GM23338 (cell line): ENCODE results near the gene PCDHGA1. TPM values are rescaled to one million over a fixed set of nuclear protein-coding genes. Genes with fewer than 3 reads are reported as not detected.
"Not testable (repeated sequence)": the region's sequence is repeated elsewhere in the genome, so short reads cannot be mapped to it uniquely, and the experiment has no call there.

Experiments used
- ATAC-seq: fragments of 200-7000 bp; cut with Tn5 transposase; 3 replicates; pipeline ENCODE4 v1.9.1; 2020
- DNase-seq: peaks from one replicate; pipeline ENCODE4 v3.0.0-alpha.2; 2015; ENCODE audit warnings: low spot score
- H2AFZ ChIP-seq: fragments of 200-600 bp; sonication (generic); 2 replicates; pipeline ENCODE4 v1.8.0; 2016; ENCODE audit warnings: antibody characterized with exemption, mild to moderate bottlenecking, moderate library complexity
- H3F3A ChIP-seq: fragments of 200-600 bp; sonication (generic); replicated peaks from 2 replicates; pipeline ENCODE4 v1.8.0; 2017; ENCODE audit warnings: antibody characterized with exemption, mixed run types, low read depth
- H3K27ac ChIP-seq: fragments of 200-600 bp; sonication (generic); 2 replicates; pipeline ENCODE4 v1.6.1; 2016; ENCODE audit warnings: low read depth
- H3K27me3 ChIP-seq: fragments of 200-600 bp; sonication (generic); 2 replicates; pipeline ENCODE4 v1.8.0; 2016; ENCODE audit warnings: mild to moderate bottlenecking, mixed run types, moderate library complexity; ENCODE audit not compliant: insufficient read depth
- H3K36me3 ChIP-seq: fragments of 200-600 bp; sonication (generic); 2 replicates; pipeline ENCODE4 v1.8.0; 2016; ENCODE audit warnings: mild to moderate bottlenecking; ENCODE audit not compliant: insufficient read depth
- H3K4me1 ChIP-seq: fragments of 200-600 bp; sonication (generic); 2 replicates; pipeline ENCODE4 v1.8.0; 2016; ENCODE audit warnings: mild to moderate bottlenecking, moderate library complexity; ENCODE audit not compliant: insufficient read depth
- H3K4me2 ChIP-seq: fragments of 200-600 bp; sonication (generic); 2 replicates; pipeline ENCODE4 v1.7.1; 2017; ENCODE audit warnings: mixed run types
- H3K4me3 ChIP-seq: fragments of 200-600 bp; sonication (generic); 2 replicates; pipeline ENCODE4 v1.6.1; 2016; ENCODE audit warnings: mixed run types
- H3K79me2 ChIP-seq: fragments of 200-600 bp; sonication (generic); replicated peaks from 2 replicates; pipeline ENCODE4 v1.8.0; 2017; ENCODE audit warnings: mild to moderate bottlenecking; ENCODE audit not compliant: insufficient read depth
- H3K9me2 ChIP-seq: fragments of 200-600 bp; sonication (generic); 2 replicates; pipeline ENCODE4 v1.8.0; 2017; ENCODE audit not compliant: insufficient read depth
- H4K20me1 ChIP-seq: fragments of 200-600 bp; sonication (generic); replicated peaks from 2 replicates; pipeline ENCODE4 v1.8.0; 2017; ENCODE audit warnings: mild to moderate bottlenecking; ENCODE audit not compliant: insufficient read depth
- H3K27ac Mint-ChIP-seq: 2 replicates; pipeline ENCODE4 v1.8.0; 2020; ENCODE audit warnings: inconsistent platforms, mild to moderate bottlenecking, moderate library complexity, mixed read lengths
- H3K27me3 Mint-ChIP-seq: 3 replicates; pipeline ENCODE4 v1.8.0; 2022; ENCODE audit warnings: low read depth, mild to moderate bottlenecking, moderate library complexity, mixed read lengths, inconsistent platforms; ENCODE audit not compliant: insufficient read depth, poor library complexity
- H3K36me3 Mint-ChIP-seq: 3 replicates; pipeline ENCODE4 v1.8.0; 2021; ENCODE audit warnings: low read depth, mild to moderate bottlenecking, inconsistent platforms, moderate library complexity, mixed read lengths
- H3K4me1 Mint-ChIP-seq: 3 replicates; pipeline ENCODE4 v1.8.0; 2020; ENCODE audit warnings: mild to moderate bottlenecking, inconsistent platforms, mixed read lengths
- H3K4me3 Mint-ChIP-seq: 3 replicates; pipeline ENCODE4 v1.8.0; 2021; ENCODE audit warnings: moderate library complexity, mild to moderate bottlenecking, inconsistent platforms, mixed read lengths
- H3K9me3 Mint-ChIP-seq: 3 replicates; pipeline ENCODE4 v1.8.0; 2020; ENCODE audit warnings: moderate library complexity, mild to moderate bottlenecking, inconsistent platforms, mixed read lengths
- EZH2 ChIP-seq: fragments of 200-600 bp; sonication (generic); IDR thresholded peaks from one replicate; pipeline ENCODE4 v1.8.0; 2017; ENCODE audit warnings: antibody characterized with exemption, mild to moderate bottlenecking, low read depth; ENCODE audit not compliant: unreplicated experiment
- JUNB ChIP-seq: IDR thresholded peaks from one replicate; pipeline ENCODE4 v1.6.1; 2016; ENCODE audit warnings: antibody characterized with exemption; ENCODE audit not compliant: unreplicated experiment
- POLR2AphosphoS5 ChIP-seq: IDR thresholded peaks from 2 replicates; pipeline ENCODE4 v1.6.1; 2016; ENCODE audit warnings: antibody characterized with exemption, low read depth
- STAT1 ChIP-seq: IDR thresholded peaks from one replicate; pipeline ENCODE4 v1.6.1; 2016; ENCODE audit warnings: antibody characterized with exemption; ENCODE audit not compliant: unreplicated experiment
- ZNF114 ChIP-seq: fragments of 250-450 bp; sonication (Bioruptor Pico); IDR thresholded peaks from 2 replicates; pipeline ENCODE4 v1.5.0; 2020; ENCODE audit warnings: mild to moderate bottlenecking, moderate library complexity
- ZNF331 ChIP-seq: fragments of 250-450 bp; sonication (Bioruptor Pico); IDR thresholded peaks from 2 replicates; pipeline ENCODE4 v1.5.0; 2020; ENCODE audit warnings: low read depth, mild to moderate bottlenecking, moderate library complexity
- polyA plus RNA-seq: library from polyadenylated mRNA; unstranded; fragments of >200 nt; fragmentation: Nextera tagmentation; extraction: Ambion mirVana; gene quantifications from 2 replicates; pipeline ENCODE4 v1.2.1, GENCODE V29; 2016
- total RNA-seq: library from RNA; depleted of rRNA; stranded (reverse); fragments of >200 nt; shearing (Covaris generic); gene quantifications from 2 replicates; pipeline ENCODE4 v1.2.3, GENCODE V29; 2014
- TF ChIP-seq, protein P1 (sequence below), 2 experiments: fragments of 200-600 bp in 1 of 2; sonication (generic) in 1 of 2; conservative IDR thresholded peaks; 2 replicates each; pipeline versions ENCODE4 v1.5.1 to v1.6.1; 2016 to 2017; ENCODE audit warnings: antibody characterized with exemption in 2 of 2, low read depth in 2 of 2, mild to moderate bottlenecking in 2 of 2, moderate library complexity in 1 of 2
- TF ChIP-seq, protein P2 (sequence below): IDR thresholded peaks from one replicate; pipeline ENCODE4 v1.6.1; 2018; ENCODE audit warnings: antibody characterized with exemption; ENCODE audit not compliant: unreplicated experiment

Gene PCDHGA1
- total and polyA plus RNA-seq, 2 experiments from 2014 or later: 0.39 to 1.7 TPM

GRCh38 chr5:141431286-141431685 is 101.0 kb downstream of the PCDHGA1 start (continued):
- TF ChIP-seq, protein P1, sequence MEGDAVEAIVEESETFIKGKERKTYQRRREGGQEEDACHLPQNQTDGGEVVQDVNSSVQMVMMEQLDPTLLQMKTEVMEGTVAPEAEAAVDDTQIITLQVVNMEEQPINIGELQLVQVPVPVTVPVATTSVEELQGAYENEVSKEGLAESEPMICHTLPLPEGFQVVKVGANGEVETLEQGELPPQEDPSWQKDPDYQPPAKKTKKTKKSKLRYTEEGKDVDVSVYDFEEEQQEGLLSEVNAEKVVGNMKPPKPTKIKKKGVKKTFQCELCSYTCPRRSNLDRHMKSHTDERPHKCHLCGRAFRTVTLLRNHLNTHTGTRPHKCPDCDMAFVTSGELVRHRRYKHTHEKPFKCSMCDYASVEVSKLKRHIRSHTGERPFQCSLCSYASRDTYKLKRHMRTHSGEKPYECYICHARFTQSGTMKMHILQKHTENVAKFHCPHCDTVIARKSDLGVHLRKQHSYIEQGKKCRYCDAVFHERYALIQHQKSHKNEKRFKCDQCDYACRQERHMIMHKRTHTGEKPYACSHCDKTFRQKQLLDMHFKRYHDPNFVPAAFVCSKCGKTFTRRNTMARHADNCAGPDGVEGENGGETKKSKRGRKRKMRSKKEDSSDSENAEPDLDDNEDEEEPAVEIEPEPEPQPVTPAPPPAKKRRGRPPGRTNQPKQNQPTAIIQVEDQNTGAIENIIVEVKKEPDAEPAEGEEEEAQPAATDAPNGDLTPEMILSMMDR (conservative IDR thresholded peaks at IDR 0.05; ENCODE audit: low read depth in 2 of 2): no peak
- no peak for TF ChIP-seq ZNF114 (CRISPR knock-in tag)
- TF ChIP-seq ZNF331: no peak
- no peak for TF ChIP-seq STAT1
- no peak for TF ChIP-seq POLR2AphosphoS5
- TF ChIP-seq JUNB: no peak
- TF ChIP-seq, protein P2, sequence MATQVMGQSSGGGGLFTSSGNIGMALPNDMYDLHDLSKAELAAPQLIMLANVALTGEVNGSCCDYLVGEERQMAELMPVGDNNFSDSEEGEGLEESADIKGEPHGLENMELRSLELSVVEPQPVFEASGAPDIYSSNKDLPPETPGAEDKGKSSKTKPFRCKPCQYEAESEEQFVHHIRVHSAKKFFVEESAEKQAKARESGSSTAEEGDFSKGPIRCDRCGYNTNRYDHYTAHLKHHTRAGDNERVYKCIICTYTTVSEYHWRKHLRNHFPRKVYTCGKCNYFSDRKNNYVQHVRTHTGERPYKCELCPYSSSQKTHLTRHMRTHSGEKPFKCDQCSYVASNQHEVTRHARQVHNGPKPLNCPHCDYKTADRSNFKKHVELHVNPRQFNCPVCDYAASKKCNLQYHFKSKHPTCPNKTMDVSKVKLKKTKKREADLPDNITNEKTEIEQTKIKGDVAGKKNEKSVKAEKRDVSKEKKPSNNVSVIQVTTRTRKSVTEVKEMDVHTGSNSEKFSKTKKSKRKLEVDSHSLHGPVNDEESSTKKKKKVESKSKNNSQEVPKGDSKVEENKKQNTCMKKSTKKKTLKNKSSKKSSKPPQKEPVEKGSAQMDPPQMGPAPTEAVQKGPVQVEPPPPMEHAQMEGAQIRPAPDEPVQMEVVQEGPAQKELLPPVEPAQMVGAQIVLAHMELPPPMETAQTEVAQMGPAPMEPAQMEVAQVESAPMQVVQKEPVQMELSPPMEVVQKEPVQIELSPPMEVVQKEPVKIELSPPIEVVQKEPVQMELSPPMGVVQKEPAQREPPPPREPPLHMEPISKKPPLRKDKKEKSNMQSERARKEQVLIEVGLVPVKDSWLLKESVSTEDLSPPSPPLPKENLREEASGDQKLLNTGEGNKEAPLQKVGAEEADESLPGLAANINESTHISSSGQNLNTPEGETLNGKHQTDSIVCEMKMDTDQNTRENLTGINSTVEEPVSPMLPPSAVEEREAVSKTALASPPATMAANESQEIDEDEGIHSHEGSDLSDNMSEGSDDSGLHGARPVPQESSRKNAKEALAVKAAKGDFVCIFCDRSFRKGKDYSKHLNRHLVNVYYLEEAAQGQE: no peak
- no peak for TF ChIP-seq EZH2

DNA sequence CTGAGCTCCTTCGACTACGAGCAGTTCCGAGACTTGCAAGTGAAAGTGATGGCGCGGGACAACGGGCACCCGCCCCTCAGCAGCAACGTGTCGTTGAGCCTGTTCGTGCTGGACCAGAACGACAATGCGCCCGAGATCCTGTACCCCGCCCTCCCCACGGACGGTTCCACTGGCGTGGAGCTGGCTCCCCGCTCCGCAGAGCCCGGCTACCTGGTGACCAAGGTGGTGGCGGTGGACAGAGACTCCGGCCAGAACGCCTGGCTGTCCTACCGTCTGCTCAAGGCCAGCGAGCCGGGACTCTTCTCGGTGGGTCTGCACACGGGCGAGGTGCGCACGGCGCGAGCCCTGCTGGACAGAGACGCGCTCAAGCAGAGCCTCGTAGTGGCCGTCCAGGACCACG is 102.0 kb downstream of the PCDHGA1 start:
- not testable (repeated sequence) for H3K9me2 ChIP-seq, H3K4me1 Mint-ChIP-seq, H3K4me3 Mint-ChIP-seq, ATAC-seq, H3K4me2 ChIP-seq, H3F3A ChIP-seq, DNase-seq, H3K27me3 ChIP-seq, H3K27me3 Mint-ChIP-seq, H3K79me2 ChIP-seq, H3K4me1 ChIP-seq, H3K4me3 ChIP-seq, H2AFZ ChIP-seq, H3K27ac ChIP-seq, H3K36me3 ChIP-seq, H3K27ac Mint-ChIP-seq, H4K20me1 ChIP-seq
- H3K9me3 Mint-ChIP-seq: peaks cover 64% of the 10 kb centered on the region
- H3K36me3 Mint-ChIP-seq: peaks cover 58% of the 10 kb centered on the region

- not testable (repeated sequence) for H3K27me3 ChIP-seq, H3F3A ChIP-seq, H3K9me2 ChIP-seq, H3K79me2 ChIP-seq, DNase-seq, H3K4me2 ChIP-seq, H4K20me1 ChIP-seq, H2AFZ ChIP-seq, H3K4me3 ChIP-seq, H3K27me3 Mint-ChIP-seq, H3K4me3 Mint-ChIP-seq, H3K36me3 ChIP-seq, H3K27ac Mint-ChIP-seq, ATAC-seq, H3K4me1 ChIP-seq, H3K4me1 Mint-ChIP-seq, H3K27ac ChIP-seq
- Mint-ChIP-seq H3K9me3 (peaks cover 60% of the 10 kb centered on the region), H3K36me3 (peaks cover 54% of the 10 kb centered on the region)
Measured at GRCh38 chr5:141432726-141433125, 102.4 kb downstream of the PCDHGA1 start.
